GM12878 (cell line): ENCODE measurements around the gene LRP10. TPM values are rescaled to one million over a fixed set of nuclear protein-coding genes. Genes with fewer than 3 reads are reported as not detected.

Experiments
- ATAC-seq: fragments of 200-7000 bp; cut with Tn5 transposase; 3 replicates; pipeline ENCODE4 v1.9.1; 2020; ENCODE audit warnings: mild to moderate bottlenecking, moderate library complexity
- BruUV-seq: library from RNA; stranded (reverse); fragments of 400-500 nt; replicated peaks from 2 replicates; lab custom pipeline; 2021; lab: Mats Ljungman, UMichigan
- CTCF ChIA-PET: fragments of 300-600 bp; sonication (Branson Sonifier 250); formaldehyde crosslinking; extraction: SDS; loops from one replicate; lab custom pipeline; 2021; ENCODE audit warnings: inconsistent platforms; lab: Yijun Ruan, JAX
- POLR2A ChIA-PET: fragments of 350-600 bp; formaldehyde crosslinking; extraction: SDS; loops from one replicate; lab custom pipeline; 2021; ENCODE audit warnings: inconsistent platforms; lab: Charles Lee
- RAD21 ChIA-PET: fragments of 300-600 bp; sonication (Branson Sonifier 250); formaldehyde crosslinking; loops from one replicate; lab custom pipeline; 2023; ENCODE audit warnings: antibody characterized with exemption; ENCODE audit not compliant: unreplicated experiment; lab: Charles Lee
- SMC1A ChIA-PET: fragments of 300-600 bp; sonication (Branson Sonifier 250); formaldehyde crosslinking; loops from one replicate; lab custom pipeline; 2023; ENCODE audit not compliant: unreplicated experiment, uncharacterized antibody; lab: Charles Lee
- DNase-seq: peaks from one replicate; pipeline ENCODE4 v3.0.0-alpha.2; 2011; ENCODE audit warnings: low read depth, low spot score
- FAIRE-seq: peaks from 3 replicates; lab custom pipeline; 2011; peaks lifted over from hg19 to GRCh38; lab: Jason Lieb, UNC
- H2AFZ ChIP-seq: 2 replicates; pipeline ENCODE4 v1.6.0; 2011; ENCODE audit warnings: low read depth, low read length, control low read depth; ENCODE audit not compliant: control insufficient read depth
- H3K27ac ChIP-seq: 2 replicates; pipeline ENCODE4 v1.5.1; 2011; ENCODE audit warnings: control low read depth; ENCODE audit not compliant: control insufficient read depth, insufficient read depth
- H3K27me3 ChIP-seq, 2 experiments: replicated peaks in 1 of 2; 2 replicates each; pipeline versions ENCODE4 v1.6.0 to v1.6.1; 2011; ENCODE audit warnings: low read length in 1 of 2; ENCODE audit not compliant: control insufficient read depth in 2 of 2, insufficient read depth in 2 of 2
- H3K36me3 ChIP-seq, 2 experiments: 2 replicates each; pipeline ENCODE4 v1.5.1; 2011; ENCODE audit warnings: low read length in 1 of 2; ENCODE audit not compliant: control insufficient read depth in 2 of 2, insufficient read depth in 2 of 2
- H3K4me1 ChIP-seq: 2 replicates; pipeline ENCODE4 v1.6.1; 2011; ENCODE audit warnings: mild to moderate bottlenecking, low read length, moderate library complexity, mixed read lengths; ENCODE audit not compliant: control insufficient read depth, insufficient read depth
- H3K4me2 ChIP-seq: 2 replicates; pipeline ENCODE4 v1.6.0; 2011; ENCODE audit warnings: control low read depth; ENCODE audit not compliant: control insufficient read depth, insufficient read depth
- H3K4me3 ChIP-seq: fragments of 200-600 bp; sonication (generic); 2 replicates; pipeline ENCODE4 v1.5.1; 2016
- H3K79me2 ChIP-seq: 2 replicates; pipeline ENCODE4 v1.6.0; 2011; ENCODE audit warnings: low read length; ENCODE audit not compliant: control insufficient read depth, insufficient read depth
- H3K9ac ChIP-seq: 2 replicates; pipeline ENCODE4 v1.8.0; 2011; ENCODE audit warnings: low read length, control low read depth, mixed read lengths; ENCODE audit not compliant: control insufficient read depth, insufficient read depth
- H3K9me3 ChIP-seq: replicated peaks from 3 replicates; pipeline ENCODE4 v1.5.1; 2011; ENCODE audit warnings: mild to moderate bottlenecking, low read length; ENCODE audit not compliant: control insufficient read depth, insufficient read depth
- H4K20me1 ChIP-seq: 2 replicates; pipeline ENCODE4 v1.6.0; 2011; ENCODE audit not compliant: control insufficient read depth, insufficient read depth
- DPF2 ChIP-seq: fragments of 450-650 bp; IDR thresholded peaks from 2 replicates; pipeline ENCODE4 v1.6.1; 2017; ENCODE audit warnings: mild to moderate bottlenecking
- EP300 ChIP-seq, 2 experiments: fragments of 150-350 bp in 1 of 2; IDR thresholded peaks; 2 replicates each; pipeline ENCODE4 v1.6.1; 2011 to 2012; ENCODE audit warnings: low read depth in 2 of 2, low read length in 2 of 2, borderline replicate concordance in 1 of 2, improper control_type of control experiment in 1 of 2, inconsistent platforms in 1 of 2; ENCODE audit not compliant: control insufficient read depth in 1 of 2
- GATAD2B ChIP-seq: fragments of 450-650 bp; conservative IDR thresholded peaks from 2 replicates; pipeline ENCODE4 v1.6.1; 2017; ENCODE audit warnings: low read depth, mild to moderate bottlenecking, moderate library complexity
- MTA3 ChIP-seq: IDR thresholded peaks from 2 replicates; pipeline ENCODE4 v1.6.1; 2012; ENCODE audit warnings: low read length, inconsistent platforms, borderline replicate concordance
- SMARCA5 ChIP-seq: fragments of 450-650 bp; IDR thresholded peaks from 2 replicates; pipeline ENCODE4 v1.6.1; 2017; ENCODE audit warnings: mild to moderate bottlenecking
- SREBF2 ChIP-seq: IDR thresholded peaks from 2 replicates; pipeline ENCODE4 v1.6.1; 2012; ENCODE audit warnings: mild to moderate bottlenecking, low read length
- WGBS: methylation state at CpG from one replicate; pipeline ENCODE4 v1.1.6; 2016; ENCODE audit warnings: low lambda C conversion rate; ENCODE audit not compliant: insufficient replicate concordance, insufficient coverage; ENCODE audit errors: missing lambda C conversion rate; 5-methylcytosine and 5-hydroxymethylcytosine counted together
- in situ Hi-C: fragments of 300-500 bp; cut with MboI; formaldehyde crosslinking; loops from 9 replicates; pipeline ENCODE4 v1.14.3; 2018; ENCODE audit warnings: mixed read lengths
- intact Hi-C: fragments of 100-400 bp; cut with micrococcal nuclease; formaldehyde crosslinking; loops from one replicate; pipeline ENCODE4 v1.14.2; 2022; ENCODE audit not compliant: unreplicated experiment
- polyA plus RNA-seq, 11 experiments: library from polyadenylated mRNA; depleted of rRNA in 4 of 11; unstranded in 6 of 11; stranded (reverse) in 5 of 11; fragments of >200 nt; fragmentation: Nextera tagmentation in 4 of 11; fragmentation: Illumina TruSeq in 1 of 11; extraction: Ambion mirVana in 4 of 11; extraction: Trizol in 1 of 11; gene quantifications; 1 replicate in 1 of 11; 2 replicates in 10 of 11; pipeline versions ENCODE4 v1.2.1 to v1.2.3, GENCODE V29; 2011 to 2016; ENCODE audit warnings: inconsistent platforms in 2 of 11, missing spikeins in 2 of 11, low read depth in 1 of 11
- total RNA-seq, 4 experiments: library from RNA; depleted of rRNA in 3 of 4; stranded (reverse); fragments of >200 nt in 3 of 4; fragmentation: Illumina TruSeq in 1 of 4; extraction: Trizol in 1 of 4; gene quantifications; 2 replicates each; pipeline versions ENCODE4 v1.2.1 to v1.2.3, GENCODE V29; 2013 to 2021

LRP10 gene
- total and polyA plus RNA-seq, 10 of the 15 experiments (the other 5 are each of a cell fraction or from before 2014, with no cell fraction given): 3.0 to 56.9 (median 20.9) TPM

- peak; percentile 96 for TF ChIP-seq GATAD2B
- 0 out of 4 replicates have a peak, but pooled peaks of 1 of the 2 experiments have one; percentile 14 for TF ChIP-seq EP300 (IDR thresholded peaks at IDR 0.05; ENCODE audit: borderline replicate concordance in 1 of 2, control insufficient read depth in 1 of 2, low read depth in 2 of 2, low read length in 2 of 2)
- TF ChIP-seq MTA3: 0 out of 2 replicates have a peak, but pooled peaks have one; percentile 7
- TF ChIP-seq DPF2: peak; percentile 98
- TF ChIP-seq SMARCA5: peak; percentile 47
- TF ChIP-seq, all 136 proteins: peak for 47
Observed at GRCh38 chr14:22871224-22872032, at the start of gene LRP10 (continued).

- Histone ChIP-seq H3K4me2 (peak overlapping the region; percentile 65; the same call in 1 of the 2 replicates), H3K9ac (peak overlapping the region; percentile 64), H3K27ac (0 out of 2 replicates have a peak overlapping the region, but pooled peaks have one; percentile 9), H3K9me3 (no peaks in the 10 kb centered on the region), H3K4me3 (peak overlapping the region; percentile 74; the same call in 1 of the 2 replicates), H3K4me1 (peaks cover 34% of the 10 kb centered on the region), H3K79me2 (no peaks in the 10 kb centered on the region), H2AFZ (peak overlapping the region; percentile 41), H4K20me1 (no peaks in the 10 kb centered on the region), H3K27me3 (no peaks in the 10 kb centered on the region), H3K36me3 (no peaks in the 10 kb centered on the region)
- TSS peak; percentile 75 for BruUV-seq
- POLR2A ChIA-PET: interaction anchor here (0.5 to 2.0 kb wide), 7 partner anchors 8 to 32 kb away, joined by 3 to 11 read pairs (median 3); no protein-coding TSS in a partner anchor
- FAIRE-seq (no peak), DNase-seq (no peak), ATAC-seq (no peak)
- intact Hi-C loops (loop anchor here (1.0 kb wide), 1 partner anchor 11 kb away; no protein-coding TSS in a partner anchor), in situ Hi-C loops (no loop called here)
- WGBS: 45% methylated on average over 19 of the region's 32 CpGs
- 0 out of 2 replicates have a peak, but pooled peaks have one; percentile 7 for TF ChIP-seq SMARCA5
- TF ChIP-seq SREBF2: no peak
- SMC1A ChIA-PET: interaction anchor here (1.1 to 7.6 kb wide), 21 partner anchors 9 to 251 kb away, joined by 3 to 104 read pairs (median 5); partner anchors contain the start of gene OXA1L
- RAD21 ChIA-PET: interaction anchor here (0.7 to 5.3 kb wide), 20 partner anchors 10 to 252 kb away, joined by 3 to 130 read pairs (median 6); partner anchors contain the start of gene OXA1L
- CTCF ChIA-PET: interaction anchor here (0.6 to 15.1 kb wide), 30 partner anchors 8 to 351 kb away, joined by 3 to 324 read pairs (median 7); partner anchors contain the start of genes DAD1, OXA1L and SLC7A7
Observed at GRCh38 chr14:22822016-22822570, 49.4 kb upstream of the LRP10 start.
